Mesenchymal stem cell (in vitro differentiated cells and primary cell): Measurements from ENCODE around the gene USP12.

Experiments
- DNase-seq: peaks from one replicate; pipeline ENCODE4 v3.0.0-alpha.2; 2013
- H2AFZ ChIP-seq: one replicate; pipeline ENCODE4 v1.6.1; 2013; ENCODE audit warnings: low read depth, mild to moderate bottlenecking, control low read depth, inconsistent platforms, low read length, moderate library complexity
- H2AK5ac ChIP-seq: 2 replicates; pipeline ENCODE4 v1.6.1; 2013; ENCODE audit warnings: low read length, moderate library complexity, mild to moderate bottlenecking, inconsistent platforms; ENCODE audit not compliant: severe bottlenecking
- H2BK120ac ChIP-seq: one replicate; pipeline ENCODE4 v1.6.1; 2013; ENCODE audit warnings: low read depth, mild to moderate bottlenecking, inconsistent platforms, low read length, moderate library complexity
- H2BK12ac ChIP-seq, 2 experiments: one replicate each; pipeline ENCODE4 v1.6.1; 2013; ENCODE audit warnings: inconsistent platforms in 2 of 2, low read length in 2 of 2, mild to moderate bottlenecking in 2 of 2, moderate library complexity in 2 of 2, control low read depth in 1 of 2
- H2BK15ac ChIP-seq: one replicate; pipeline ENCODE4 v1.6.1; 2013; ENCODE audit warnings: mild to moderate bottlenecking, low read depth, inconsistent platforms; ENCODE audit not compliant: poor library complexity, severe bottlenecking
- H2BK5ac ChIP-seq: 2 replicates; pipeline ENCODE4 v1.6.1; 2013; ENCODE audit warnings: low read depth, mild to moderate bottlenecking, low read length, control low read depth, inconsistent platforms; ENCODE audit not compliant: poor library complexity, severe bottlenecking
- H3K14ac ChIP-seq, 2 experiments: one replicate each; pipeline ENCODE4 v1.6.1; 2013; ENCODE audit warnings: inconsistent platforms in 2 of 2, low read length in 2 of 2, control low read depth in 1 of 2, mild to moderate bottlenecking in 1 of 2, moderate library complexity in 1 of 2
- H3K18ac ChIP-seq, 2 experiments: one replicate each; pipeline ENCODE4 v1.6.1; 2013; ENCODE audit warnings: inconsistent platforms in 2 of 2, low read length in 2 of 2, control low read depth in 1 of 2, low read depth in 1 of 2, mild to moderate bottlenecking in 1 of 2
- H3K23ac ChIP-seq, 2 experiments: one replicate each; pipeline ENCODE4 v1.6.1; 2013; ENCODE audit warnings: inconsistent platforms in 2 of 2, low read length in 2 of 2, mild to moderate bottlenecking in 2 of 2, moderate library complexity in 2 of 2, control low read depth in 1 of 2
- H3K27ac ChIP-seq: 2 replicates; pipeline ENCODE4 v1.5.1; 2013; ENCODE audit warnings: mild to moderate bottlenecking, moderate library complexity, low read length, control low read depth, inconsistent platforms; ENCODE audit not compliant: poor library complexity, severe bottlenecking
- H3K27me3 ChIP-seq, 2 experiments: 2 replicates each; pipeline versions ENCODE4 v1.6.1 to v1.7.0; 2013; ENCODE audit warnings: low read length in 2 of 2, mild to moderate bottlenecking in 2 of 2, moderate library complexity in 2 of 2, control low read depth in 1 of 2, inconsistent platforms in 1 of 2; ENCODE audit not compliant: control insufficient read depth in 1 of 2, insufficient read depth in 1 of 2
- H3K36me3 ChIP-seq, 2 experiments: 2 replicates each; pipeline versions ENCODE4 v1.6.1 to v1.7.0; 2013; ENCODE audit warnings: low read length in 2 of 2, control low read depth in 1 of 2, inconsistent platforms in 1 of 2, low read depth in 1 of 2, mild to moderate bottlenecking in 1 of 2; ENCODE audit not compliant: insufficient read depth in 2 of 2, control insufficient read depth in 1 of 2
- H3K4ac ChIP-seq, 2 experiments: one replicate each; pipeline ENCODE4 v1.6.1; 2013; ENCODE audit warnings: inconsistent platforms in 2 of 2, low read length in 2 of 2, mild to moderate bottlenecking in 2 of 2, moderate library complexity in 2 of 2, control low read depth in 1 of 2, low read depth in 1 of 2
- H3K4me1 ChIP-seq: 2 replicates; pipeline ENCODE4 v1.6.1; 2013; ENCODE audit warnings: low read depth, low read length, control low read depth; ENCODE audit not compliant: control insufficient read depth, insufficient read depth
- H3K4me2 ChIP-seq: 2 replicates; pipeline ENCODE4 v1.6.1; 2013; ENCODE audit warnings: low read length, mild to moderate bottlenecking, inconsistent platforms; ENCODE audit not compliant: poor library complexity, severe bottlenecking
- H3K4me3 ChIP-seq, 2 experiments: 2 replicates each; pipeline versions ENCODE4 v1.5.1 to v1.7.0; 2013; ENCODE audit warnings: low read length in 2 of 2, mild to moderate bottlenecking in 2 of 2, control low read depth in 1 of 2, low read depth in 1 of 2; ENCODE audit not compliant: insufficient read depth in 1 of 2
- H3K79me1 ChIP-seq: replicated peaks from 2 replicates; pipeline ENCODE4 v1.6.1; 2013; ENCODE audit warnings: mild to moderate bottlenecking, control low read depth, low read length, inconsistent platforms; ENCODE audit not compliant: poor library complexity, severe bottlenecking
- H3K9ac ChIP-seq: 2 replicates; pipeline ENCODE4 v1.7.0; 2013; ENCODE audit warnings: mild to moderate bottlenecking, low read length, moderate library complexity
- H3K9me3 ChIP-seq: 2 replicates; pipeline ENCODE4 v1.7.0; 2013; ENCODE audit warnings: mild to moderate bottlenecking, low read length; ENCODE audit not compliant: control insufficient read depth
- H4K8ac ChIP-seq: one replicate; pipeline ENCODE4 v1.6.1; 2013; ENCODE audit warnings: inconsistent platforms, mild to moderate bottlenecking, low read length, moderate library complexity
- H4K91ac ChIP-seq: one replicate; pipeline ENCODE4 v1.6.1; 2013; ENCODE audit warnings: mild to moderate bottlenecking, low read length, inconsistent platforms
- WGBS: methylation state at CpG from one replicate; pipeline ENCODE4 v1.1.7; 2013; ENCODE audit warnings: mixed read lengths; 5-methylcytosine and 5-hydroxymethylcytosine counted together

Gene USP12

GRCh38 chr13:27057817-27058216 is 113.8 kb downstream of the USP12 start:
- Histone ChIP-seq H3K27me3 (no peaks in the 10 kb centered on the region), H3K4me1 (peaks cover 13% of the 10 kb centered on the region)

GRCh38 chr13:27055526-27055925 is 116.1 kb downstream of the USP12 start:
- Histone ChIP-seq H3K4me2 (no peak overlapping the region), H3K36me3 (peaks cover 2 to 9% of the 10 kb centered on the region in 2 experiments), H2AK5ac (no peak overlapping the region), H3K79me1 (peaks cover 5% of the 10 kb centered on the region), H3K4ac (no peak overlapping the region), H3K18ac (no peak overlapping the region), H2BK5ac (no peak overlapping the region), H3K23ac (no peak overlapping the region), H3K4me1 (peaks cover 13% of the 10 kb centered on the region), H2BK120ac (no peak overlapping the region), H3K9me3 (peaks cover 2% of the 10 kb centered on the region), H2BK15ac (no peak overlapping the region), H3K14ac (no peak overlapping the region), H2BK12ac (no peak overlapping the region), H2AFZ (no peak overlapping the region), H3K27me3 (no peaks in the 10 kb centered on the region), H3K4me3 (no peak overlapping the region), H4K8ac (no peak overlapping the region), H3K27ac (no peak overlapping the region), H4K91ac (no peak overlapping the region), H3K9ac (no peak overlapping the region)
- WGBS, result 86% methylated on average over 6 of the region's 6 CpGs
- no peak for DNase-seq

More at GRCh38 chr13:27057817-27058216, 113.8 kb downstream of the USP12 start:
- Histone ChIP-seq H3K4me3 (no peak overlapping the region), H3K4ac (no peak overlapping the region), H3K14ac (no peak overlapping the region), H2BK12ac (no peak overlapping the region), H4K8ac (no peak overlapping the region), H3K27ac (no peak overlapping the region), H3K23ac (no peak overlapping the region), H2BK15ac (no peak overlapping the region), H3K9me3 (no peaks in the 10 kb centered on the region), H2AK5ac (no peak overlapping the region), H3K18ac (no peak overlapping the region), H3K9ac (no peak overlapping the region), H3K4me2 (no peak overlapping the region), H2BK120ac (no peak overlapping the region), H4K91ac (peak overlapping the region; percentile 50), H3K36me3 (peaks cover 0 to 9% of the 10 kb centered on the region in 2 experiments), H2AFZ (no peak overlapping the region), H3K79me1 (peaks cover 5% of the 10 kb centered on the region), H2BK5ac (no peak overlapping the region)
- WGBS, result 99% methylated on average over 2 of the region's 2 CpGs
- DNase-seq, result no peak

GRCh38 chr13:27054760-27055159 is 116.9 kb downstream of the USP12 start:
- Histone ChIP-seq H3K79me1 (peaks cover 3% of the 10 kb centered on the region), H3K9me3 (peaks cover 4% of the 10 kb centered on the region), H3K9ac (no peak overlapping the region), H3K4me2 (no peak overlapping the region), H3K36me3 (peaks cover 4 to 5% of the 10 kb centered on the region in 2 experiments), H3K4me1 (peaks cover 13% of the 10 kb centered on the region), H3K27ac (no peak overlapping the region), H2AK5ac (no peak overlapping the region), H3K4me3 (no peak overlapping the region), H2AFZ (no peak overlapping the region), H4K91ac (no peak overlapping the region), H2BK5ac (no peak overlapping the region), H2BK120ac (no peak overlapping the region), H2BK15ac (no peak overlapping the region), H3K23ac (no peak overlapping the region), H3K4ac (no peak overlapping the region), H4K8ac (no peak overlapping the region), H3K14ac (no peak overlapping the region), H2BK12ac (no peak overlapping the region), H3K27me3 (no peaks in the 10 kb centered on the region), H3K18ac (no peak overlapping the region)
- WGBS, result 97% methylated on average over 2 of the region's 2 CpGs
- DNase-seq, result no peak

GRCh38 chr13:27053902-27054595 is 117.6 kb downstream of the USP12 start:
- Histone ChIP-seq H3K4me1 (peaks cover 13% of the 10 kb centered on the region), H3K4me3 (peak overlapping the region in 1 of 2 experiments; percentile 0), H4K91ac (no peak overlapping the region), H2BK12ac (peak overlapping the region in 1 of 2 experiments; percentile 87), H3K18ac (peak overlapping the region in 1 of 2 experiments; percentile 67), H4K8ac (no peak overlapping the region), H3K4ac (peak overlapping the region in 1 of 2 experiments; percentile 26), H3K4me2 (no peak overlapping the region), H2BK120ac (no peak overlapping the region), H3K9ac (no peak overlapping the region), H2BK15ac (no peak overlapping the region), H2AFZ (no peak overlapping the region), H2AK5ac (no peak overlapping the region), H3K36me3 (peaks cover 2 to 5% of the 10 kb centered on the region in 2 experiments), H3K9me3 (peaks cover 4% of the 10 kb centered on the region), H3K27ac (no peak overlapping the region), H3K27me3 (no peaks in the 10 kb centered on the region), H3K14ac (peak overlapping the region in 1 of 2 experiments; percentile 98), H3K79me1 (peaks cover 3% of the 10 kb centered on the region), H3K23ac (no peak overlapping the region), H2BK5ac (no peak overlapping the region)
- WGBS, result 52% methylated on average over 6 of the region's 6 CpGs
- DNase-seq, result peak; percentile 70
